Peyer's patch (tissue), 4 donors: ENCODE results near the gene HFE.

Experiments
- POLR2A ChIP-seq, 2 donors: fragments of 450-650 bp; IDR thresholded peaks; one replicate each; pipeline ENCODE4 v1.5.1; 2017; ENCODE audit warnings: antibody characterized with exemption in 2 of 2, mild to moderate bottlenecking in 2 of 2, moderate library complexity in 2 of 2
- TF ChIP-seq, protein P1 (sequence below), 6 experiments: fragments of 450-650 bp in 4 of 6; fragments of 200-600 bp in 2 of 6; sonication (generic) in 1 of 6; IDR thresholded peaks; one replicate each; pipeline ENCODE4 v1.5.1; 2017 to 2019; ENCODE audit warnings: antibody characterized with exemption in 6 of 6, mild to moderate bottlenecking in 3 of 6, moderate library complexity in 1 of 6

DNA sequence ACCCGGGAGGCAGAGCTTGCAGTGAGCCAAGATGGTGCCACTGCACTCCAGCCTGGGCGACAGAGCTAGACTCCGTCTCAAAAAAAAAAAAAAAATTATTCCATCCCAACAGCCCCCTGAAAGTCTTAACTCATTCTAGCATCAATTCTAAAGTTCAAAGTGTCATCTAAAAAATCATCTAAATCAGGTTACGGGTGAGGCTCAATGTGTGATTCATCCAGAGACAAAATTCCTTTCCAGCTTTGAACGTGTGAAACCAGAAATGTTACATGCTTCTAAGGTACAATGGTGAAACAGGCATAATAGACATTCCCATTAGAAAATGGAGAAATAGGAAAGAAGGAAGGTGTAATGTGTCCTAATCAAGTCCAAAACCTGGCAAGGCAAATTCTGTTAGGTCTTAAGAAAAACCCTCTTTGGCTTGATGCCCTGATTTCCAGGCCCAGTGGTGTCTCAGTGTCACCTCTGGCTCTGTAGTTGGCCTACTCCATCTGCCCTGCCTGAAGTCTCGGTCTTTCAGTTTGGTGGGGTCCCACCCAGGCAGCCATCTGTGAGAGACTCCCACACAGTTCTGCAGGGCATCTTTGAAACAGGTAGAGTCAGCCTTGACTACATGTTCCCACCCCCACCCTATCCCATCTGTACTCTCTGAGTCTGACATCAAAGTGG, 43.5 kb downstream of the HFE start:
- no peak for TF ChIP-seq POLR2A (IDR thresholded peaks at IDR 0.05)
- TF ChIP-seq, protein P1, sequence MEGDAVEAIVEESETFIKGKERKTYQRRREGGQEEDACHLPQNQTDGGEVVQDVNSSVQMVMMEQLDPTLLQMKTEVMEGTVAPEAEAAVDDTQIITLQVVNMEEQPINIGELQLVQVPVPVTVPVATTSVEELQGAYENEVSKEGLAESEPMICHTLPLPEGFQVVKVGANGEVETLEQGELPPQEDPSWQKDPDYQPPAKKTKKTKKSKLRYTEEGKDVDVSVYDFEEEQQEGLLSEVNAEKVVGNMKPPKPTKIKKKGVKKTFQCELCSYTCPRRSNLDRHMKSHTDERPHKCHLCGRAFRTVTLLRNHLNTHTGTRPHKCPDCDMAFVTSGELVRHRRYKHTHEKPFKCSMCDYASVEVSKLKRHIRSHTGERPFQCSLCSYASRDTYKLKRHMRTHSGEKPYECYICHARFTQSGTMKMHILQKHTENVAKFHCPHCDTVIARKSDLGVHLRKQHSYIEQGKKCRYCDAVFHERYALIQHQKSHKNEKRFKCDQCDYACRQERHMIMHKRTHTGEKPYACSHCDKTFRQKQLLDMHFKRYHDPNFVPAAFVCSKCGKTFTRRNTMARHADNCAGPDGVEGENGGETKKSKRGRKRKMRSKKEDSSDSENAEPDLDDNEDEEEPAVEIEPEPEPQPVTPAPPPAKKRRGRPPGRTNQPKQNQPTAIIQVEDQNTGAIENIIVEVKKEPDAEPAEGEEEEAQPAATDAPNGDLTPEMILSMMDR (IDR thresholded peaks at IDR 0.05): no peak
